Activated CD4-positive, alpha-beta memory T cell treated with anti-CD3 and anti-CD28 coated beads for 36 hours (primary cell): ENCODE results near the gene EIF4EBP3. TPM values are rescaled to one million over a fixed set of nuclear protein-coding genes. Genes with fewer than 3 reads are reported as not detected.

ENCODE experiments used
- CTCF ChIA-PET: fragments of 350-600 bp; sonication (Branson Sonifier 250); formaldehyde crosslinking; loops from one replicate; lab custom pipeline; 2021; ENCODE audit warnings: antibody characterized with exemption, inconsistent platforms; lab: Charles Lee
- POLR2A ChIA-PET: fragments of 350-600 bp; sonication (Branson Sonifier 250); formaldehyde crosslinking; loops from one replicate; lab custom pipeline; 2021; ENCODE audit warnings: antibody characterized with exemption; lab: Charles Lee
- DNase-seq: peaks from one replicate; pipeline ENCODE4 v3.0.0-alpha.2; 2020
- H3K27ac Mint-ChIP-seq: one replicate; pipeline ENCODE4 v1.8.0; 2021; ENCODE audit warnings: mixed read lengths
- H3K27me3 Mint-ChIP-seq: one replicate; pipeline ENCODE4 v1.8.0; 2021; ENCODE audit warnings: mixed read lengths
- H3K36me3 Mint-ChIP-seq: one replicate; pipeline ENCODE4 v1.8.0; 2021; ENCODE audit warnings: mixed read lengths
- H3K4me1 Mint-ChIP-seq: one replicate; pipeline ENCODE4 v1.8.0; 2021; ENCODE audit warnings: low read depth, mixed read lengths
- H3K4me3 Mint-ChIP-seq: one replicate; pipeline ENCODE4 v1.8.0; 2021; ENCODE audit warnings: mild to moderate bottlenecking, mixed read lengths
- H3K9me3 Mint-ChIP-seq: one replicate; pipeline ENCODE4 v1.8.0; 2021; ENCODE audit warnings: mixed read lengths
- intact Hi-C: fragments of 100-400 bp; cut with micrococcal nuclease; formaldehyde crosslinking; loops from one replicate; pipeline ENCODE4 v1.15.1; 2023
- total RNA-seq, 2 experiments: library from RNA; stranded (reverse); gene quantifications; one replicate each; pipeline ENCODE4 v1.2.3, GENCODE V29; 2021

Gene EIF4EBP3
- total RNA-seq, 2 experiments from 2014 or later = 15.7 to 16.6 TPM

DNA sequence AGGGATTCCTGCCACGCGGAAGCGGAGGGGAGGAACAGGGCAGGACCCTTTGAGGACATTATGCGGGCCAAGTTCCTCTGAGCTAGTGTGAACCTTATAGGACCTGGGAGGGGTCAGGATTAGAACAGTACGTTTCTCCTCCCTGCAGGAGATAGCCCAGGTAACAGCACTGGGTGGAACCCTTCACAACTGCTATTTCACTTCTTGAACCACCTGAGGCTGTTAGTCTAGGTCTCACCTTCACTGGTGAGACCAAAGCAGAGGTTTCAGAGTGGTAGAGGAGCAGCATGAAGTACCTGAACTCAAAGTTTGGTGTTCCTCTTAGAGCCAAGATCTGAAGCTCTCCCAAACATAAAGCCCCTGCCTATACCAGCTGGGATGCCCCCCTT is 832 bp downstream of the EIF4EBP3 start:
- H3K4me3 Mint-ChIP-seq = peak overlapping the region; percentile 76
- no peaks in the 10 kb centered on the region for H3K9me3 Mint-ChIP-seq
- ChIA-PET POLR2A (interaction anchor here (1.4 to 3.3 kb wide), 6 partner anchors 9 to 146 kb away, joined by 4 to 15 read pairs (median 6); partner anchors contain the start of genes ANKHD1, APBB3 and SRA1), CTCF (interaction anchor here (1.0 to 3.6 kb wide), 10 partner anchors 8 to 189 kb away, joined by 3 to 24 read pairs (median 6); partner anchors contain the start of genes APBB3, SLC35A4, SRA1 and ZMAT2)
- intact Hi-C loops = no loop called here
- DNase-seq = no peak
- peaks cover 34% of the 10 kb centered on the region for H3K36me3 Mint-ChIP-seq
- H3K27ac Mint-ChIP-seq = peak overlapping the region; percentile 90
- peaks cover 50% of the 10 kb centered on the region for H3K4me1 Mint-ChIP-seq
- no peaks in the 10 kb centered on the region for H3K27me3 Mint-ChIP-seq

- H3K4me1 Mint-ChIP-seq = peaks cover 55% of the 10 kb centered on the region
- DNase-seq = no peak
- CTCF ChIA-PET = interaction anchor here (1.3 to 3.6 kb wide), 6 partner anchors 9 to 185 kb away, joined by 3 to 24 read pairs (median 11); partner anchors contain the start of genes APBB3, SLC35A4, SRA1 and ZMAT2
- no peaks in the 10 kb centered on the region for H3K9me3 Mint-ChIP-seq
- POLR2A ChIA-PET = interaction anchor here (2.8 to 3.3 kb wide), 2 partner anchors 9 to 147 kb away, joined by 10 to 15 read pairs; partner anchors contain the start of genes ANKHD1 and SRA1
- peak overlapping the region; percentile 17 for H3K4me3 Mint-ChIP-seq
- peak overlapping the region; percentile 90 for H3K27ac Mint-ChIP-seq
- H3K27me3 Mint-ChIP-seq = no peaks in the 10 kb centered on the region
- peaks cover 35% of the 10 kb centered on the region for H3K36me3 Mint-ChIP-seq
- intact Hi-C loops = no loop called here
These were observed 1.3 kb downstream of the EIF4EBP3 start for GRCh38 chr5:140548791-140549190.

- Mint-ChIP-seq H3K27me3 (no peaks in the 10 kb centered on the region), H3K9me3 (no peaks in the 10 kb centered on the region), H3K27ac (peak overlapping the region; percentile 56), H3K4me1 (peaks cover 62% of the 10 kb centered on the region), H3K36me3 (peaks cover 36% of the 10 kb centered on the region), H3K4me3 (no peak overlapping the region)
- ChIA-PET CTCF (interaction anchor here (2.4 to 3.6 kb wide), 2 partner anchors 15 to 85 kb away, joined by 17 to 24 read pairs; partner anchors contain the start of genes APBB3 and SLC35A4), POLR2A (interaction anchor here (1.7 to 2.8 kb wide), 2 partner anchors 98 to 148 kb away, joined by 4 to 10 read pairs; partner anchors contain the start of genes ANKHD1, IK and NDUFA2)
- intact Hi-C loops = loop anchor here (10.0 kb wide), 1 partner anchor 445 kb away; no protein-coding TSS in a partner anchor
- no peak for DNase-seq
These were observed 2.0 kb downstream of the EIF4EBP3 start for GRCh38 chr5:140549237-140550144.

DNA sequence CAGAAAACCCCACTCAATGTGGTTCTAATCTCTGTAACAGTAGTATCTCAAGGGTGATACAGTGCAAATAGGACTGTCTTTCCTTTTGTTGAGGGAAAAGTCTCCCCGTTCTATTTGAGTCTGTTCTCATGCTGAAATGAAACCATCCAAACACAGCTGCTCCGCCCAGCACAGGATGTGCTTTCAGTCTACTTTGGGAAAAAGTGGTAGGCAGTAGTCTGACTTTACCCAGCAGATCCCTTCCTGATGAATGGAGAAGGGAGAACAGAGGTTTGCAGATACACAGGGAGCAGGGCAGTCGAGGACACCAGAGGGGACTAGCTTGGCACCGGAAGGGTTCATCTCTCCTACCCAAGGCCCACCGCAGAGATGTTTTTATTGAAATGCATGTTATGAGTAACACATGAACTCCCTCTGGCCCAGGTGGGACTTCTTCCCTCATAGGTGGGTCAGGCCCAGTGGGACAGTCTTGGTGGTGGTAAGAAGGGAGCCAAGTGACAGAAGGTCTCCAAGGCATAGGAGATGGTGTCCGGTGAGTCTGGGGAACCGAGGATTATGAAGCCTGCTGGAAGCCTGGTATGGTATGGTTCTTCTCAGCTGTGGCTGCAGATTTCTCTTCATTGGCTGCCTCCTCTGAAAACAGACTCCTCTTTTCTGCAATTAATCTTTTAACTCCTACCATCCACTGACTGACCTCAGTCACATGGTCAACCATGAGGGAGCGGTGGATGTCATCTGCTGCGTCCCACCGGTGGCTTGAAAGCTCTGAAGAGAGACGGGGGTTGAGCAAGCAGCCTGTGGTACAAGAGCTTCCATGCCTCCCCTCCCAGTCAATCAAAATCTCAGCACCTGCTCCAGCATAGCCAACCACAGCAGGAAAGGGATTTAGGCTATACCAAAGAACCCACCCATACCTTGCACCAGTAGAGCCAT is 3.0 kb downstream of the EIF4EBP3 start:
- Mint-ChIP-seq H3K27ac (peak overlapping the region; percentile 73), H3K9me3 (no peaks in the 10 kb centered on the region), H3K4me3 (no peak overlapping the region), H3K36me3 (peaks cover 33% of the 10 kb centered on the region), H3K4me1 (peaks cover 71% of the 10 kb centered on the region), H3K27me3 (no peaks in the 10 kb centered on the region)
- CTCF ChIA-PET = no interaction called here
- intact Hi-C loops = loop anchor here (10.0 kb wide), 1 partner anchor 446 kb away; no protein-coding TSS in a partner anchor
- POLR2A ChIA-PET = interaction anchor here (0.7 to 1.7 kb wide), 2 partner anchors 13 to 97 kb away, joined by 4 to 5 read pairs; partner anchors contain the start of genes IK and NDUFA2
- DNase-seq = no peak

DNA sequence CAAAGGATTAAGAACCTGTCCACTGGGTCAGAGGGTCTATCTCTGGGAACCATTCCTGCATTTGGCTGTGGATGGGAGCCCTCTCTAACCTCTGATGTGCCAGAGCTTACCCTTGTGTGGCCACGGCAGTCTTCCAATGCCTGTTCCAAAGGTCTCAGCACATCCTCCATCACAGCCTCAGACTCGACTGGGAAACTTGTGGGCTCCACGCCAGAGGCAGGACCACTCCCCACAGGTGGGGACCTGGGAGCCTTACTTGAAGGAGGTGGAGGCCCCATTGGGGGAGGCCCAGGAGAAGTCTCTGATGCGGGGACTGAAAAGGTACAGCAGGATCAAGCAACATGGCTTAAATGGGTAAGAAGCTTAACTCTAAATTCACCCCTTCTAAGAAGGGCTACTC is 4.4 kb downstream of the EIF4EBP3 start:
- intact Hi-C loops = loop anchor here (10.0 kb wide), 1 partner anchor 447 kb away; no protein-coding TSS in a partner anchor
- H3K36me3 Mint-ChIP-seq = peaks cover 43% of the 10 kb centered on the region
- POLR2A ChIA-PET = interaction anchor here (0.6 to 1.3 kb wide), 2 partner anchors 96 to 459 kb away, joined by 3 to 7 read pairs; partner anchors contain the start of genes IK and NDUFA2
- H3K4me1 Mint-ChIP-seq = peaks cover 81% of the 10 kb centered on the region
- no peak for DNase-seq
- CTCF ChIA-PET = no interaction called here
- H3K9me3 Mint-ChIP-seq = no peaks in the 10 kb centered on the region
- H3K4me3 Mint-ChIP-seq = no peak overlapping the region
- H3K27me3 Mint-ChIP-seq = no peaks in the 10 kb centered on the region
- H3K27ac Mint-ChIP-seq = peak overlapping the region; percentile 73

- Mint-ChIP-seq H3K9me3 (no peaks in the 10 kb centered on the region), H3K27ac (peak overlapping the region; percentile 82), H3K4me3 (peak overlapping the region; percentile 8), H3K4me1 (peaks cover 75% of the 10 kb centered on the region), H3K27me3 (no peaks in the 10 kb centered on the region), H3K36me3 (peaks cover 43% of the 10 kb centered on the region)
- no peak for DNase-seq
- intact Hi-C loops = loop anchor here (1.0 to 10.0 kb wide), 3 partner anchors 19 to 449 kb away; no protein-coding TSS in a partner anchor
- ChIA-PET POLR2A (no interaction called here), CTCF (interaction anchor here (2.5 kb wide), 1 partner anchor 81 kb away, joined by 9 read pairs; no protein-coding TSS in a partner anchor)
These were observed 6.2 kb downstream of the EIF4EBP3 start for GRCh38 chr5:140553657-140554056.

DNA sequence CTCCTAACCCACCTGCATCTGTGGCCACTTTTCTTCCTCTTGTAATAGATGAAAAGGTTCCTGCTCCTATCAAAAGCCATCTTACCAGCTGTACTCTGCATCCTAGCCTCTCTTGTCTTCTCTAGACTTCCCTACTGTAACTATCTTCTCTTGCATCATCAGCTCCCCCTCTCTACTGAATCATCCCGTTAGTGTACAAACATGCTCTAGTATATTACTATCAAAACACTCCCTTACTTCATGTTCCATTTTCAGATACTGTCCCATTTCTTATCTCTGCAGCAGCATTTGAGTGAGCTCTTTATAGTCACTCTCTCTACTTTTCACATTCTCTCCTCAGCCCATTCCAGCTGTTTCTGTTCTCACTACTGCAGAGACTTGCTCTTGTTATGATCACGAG is 7.0 kb downstream of the EIF4EBP3 start:
- Mint-ChIP-seq H3K9me3 (no peaks in the 10 kb centered on the region), H3K4me1 (peaks cover 68% of the 10 kb centered on the region), H3K36me3 (peaks cover 40% of the 10 kb centered on the region), H3K4me3 (peak overlapping the region; percentile 34), H3K27me3 (no peaks in the 10 kb centered on the region), H3K27ac (peak overlapping the region; percentile 82)
- intact Hi-C loops = loop anchor here (10.0 kb wide), 1 partner anchor 450 kb away; no protein-coding TSS in a partner anchor
- CTCF ChIA-PET = interaction anchor here (2.5 kb wide), 1 partner anchor 80 kb away, joined by 9 read pairs; no protein-coding TSS in a partner anchor
- DNase-seq = no peak
- POLR2A ChIA-PET = interaction anchor here (0.9 to 1.3 kb wide), 4 partner anchors 11 to 137 kb away, joined by 3 to 6 read pairs (median 4); partner anchors contain the start of gene TMCO6

- Mint-ChIP-seq H3K4me1 (peaks cover 60% of the 10 kb centered on the region), H3K27me3 (no peaks in the 10 kb centered on the region), H3K4me3 (peak overlapping the region; percentile 86), H3K36me3 (peaks cover 30% of the 10 kb centered on the region), H3K27ac (peak overlapping the region; percentile 90), H3K9me3 (no peaks in the 10 kb centered on the region)
- POLR2A ChIA-PET = interaction anchor here (0.6 to 1.1 kb wide), 2 partner anchors 8 to 91 kb away, joined by 3 to 5 read pairs; partner anchors contain the start of genes EIF4EBP3 and NDUFA2
- DNase-seq = no peak
- intact Hi-C loops = loop anchor here (1.0 to 10.0 kb wide), 4 partner anchors 9 to 451 kb away; partner anchors contain the start of genes ANKHD1, EIF4EBP3 and SLC4A9
- CTCF ChIA-PET = interaction anchor here (1.2 kb wide), 2 partner anchors 8 to 10 kb away, joined by 3 read pairs; partner anchors contain the start of gene EIF4EBP3
These were observed 8.4 kb downstream of the EIF4EBP3 start for GRCh38 chr5:140555747-140556312.

DNA sequence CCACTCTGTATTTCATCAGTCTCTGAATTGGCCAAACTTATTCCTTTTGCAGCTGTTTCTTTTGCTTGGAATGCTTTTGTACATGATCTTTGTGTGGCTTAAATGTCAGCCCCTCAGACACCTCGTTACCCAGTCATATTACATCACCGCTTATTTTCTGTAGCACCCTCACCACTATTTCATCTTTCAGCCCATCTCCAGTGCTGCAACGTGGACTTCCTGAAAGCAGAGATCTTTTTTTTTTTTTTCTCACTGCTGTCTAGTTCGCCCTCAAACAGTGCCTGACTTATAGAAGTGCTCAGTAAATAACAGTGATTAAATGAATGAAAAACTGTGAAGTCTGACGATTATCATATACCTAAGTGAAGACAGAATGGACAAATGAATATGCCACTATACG is 9.0 kb downstream of the EIF4EBP3 start:
- DNase-seq = no peak
- CTCF ChIA-PET = interaction anchor here (1.2 kb wide), 1 partner anchor 9 kb away, joined by 3 read pairs; the partner anchor contains the start of gene EIF4EBP3
- H3K27me3 Mint-ChIP-seq = no peaks in the 10 kb centered on the region
- intact Hi-C loops = loop anchor here (1.0 to 10.0 kb wide), 4 partner anchors 9 to 452 kb away; partner anchors contain the start of genes ANKHD1, EIF4EBP3 and SLC4A9
- H3K4me1 Mint-ChIP-seq = peaks cover 54% of the 10 kb centered on the region
- POLR2A ChIA-PET = interaction anchor here (0.6 to 1.1 kb wide), 3 partner anchors 9 to 91 kb away, joined by 3 to 5 read pairs (median 3); partner anchors contain the start of genes EIF4EBP3 and NDUFA2
- H3K36me3 Mint-ChIP-seq = peaks cover 26% of the 10 kb centered on the region
- peak overlapping the region; percentile 86 for H3K4me3 Mint-ChIP-seq
- peak overlapping the region; percentile 90 for H3K27ac Mint-ChIP-seq
- H3K9me3 Mint-ChIP-seq = no peaks in the 10 kb centered on the region
